K562 (cell line): ENCODE results near the gene FRMD3. TPM values are rescaled to one million over a fixed set of nuclear protein-coding genes. Genes with fewer than 3 reads are reported as not detected.

ENCODE experiments used
- ATAC-seq: fragments of 200-7000 bp; cut with Tn5 transposase; 3 replicates; pipeline ENCODE4 v1.9.1; 2020; ENCODE audit warnings: moderate library complexity
- BruUV-seq: library from RNA; stranded (reverse); fragments of 400-500 nt; replicated peaks from 2 replicates; lab custom pipeline; 2021; lab: Mats Ljungman, UMichigan
- CTCF ChIA-PET: fragments of 300-600 bp; formaldehyde crosslinking; extraction: SDS; loops from one replicate; lab custom pipeline; 2021; ENCODE audit warnings: low intra/inter-chr PET ratio; lab: Yijun Ruan, JAX
- POLR2A ChIA-PET: fragments of 300-600, 350-650 bp; sonication (Branson Sonifier 250); formaldehyde crosslinking; extraction: SDS; loops from one replicate; lab custom pipeline; 2021; ENCODE audit warnings: antibody characterized with exemption, inconsistent platforms; lab: Yijun Ruan, JAX
- DNase-seq, 4 experiments: peaks; one replicate each; pipeline versions ENCODE4 v3.0.0 to v3.0.0-alpha.2; 2011 to 2018; ENCODE audit warnings: low spot score in 3 of 4, mixed read lengths in 3 of 4; ENCODE audit errors: extremely low read depth in 1 of 4
- FAIRE-seq: peaks from 2 replicates; lab custom pipeline; 2011; peaks lifted over from hg19 to GRCh38; lab: Jason Lieb, UNC
- H2AFZ ChIP-seq: 2 replicates; pipeline ENCODE4 v1.6.0; 2011; ENCODE audit warnings: low read depth, low read length, control low read depth, inconsistent platforms
- H3K27ac ChIP-seq: fragments of 200-600 bp; 3 replicates; pipeline ENCODE4 v1.8.0; 2011; ENCODE audit warnings: low read depth, mild to moderate bottlenecking, control low read depth, inconsistent platforms, low read length, moderate library complexity, mixed read lengths; ENCODE audit errors: extremely low read depth
- H3K27me3 ChIP-seq, 2 experiments: fragments of 300-600 bp in 1 of 2; 2 replicates in 1 of 2; 3 replicates in 1 of 2; pipeline versions ENCODE4 v1.6.0 to v1.8.0; 2011; ENCODE audit warnings: inconsistent platforms in 2 of 2, low read length in 2 of 2, mild to moderate bottlenecking in 1 of 2, mixed read lengths in 1 of 2, moderate library complexity in 1 of 2; ENCODE audit not compliant: control insufficient read depth in 2 of 2, insufficient read depth in 2 of 2
- H3K36me3 ChIP-seq: fragments of 300-600 bp; 3 replicates; pipeline ENCODE4 v1.8.0; 2011; ENCODE audit warnings: mild to moderate bottlenecking, low read length, inconsistent platforms; ENCODE audit not compliant: control insufficient read depth, insufficient read depth
- H3K4me1 ChIP-seq, 2 experiments: fragments of 200-600 bp in 1 of 2; replicated peaks in 1 of 2; 2 replicates in 1 of 2; 3 replicates in 1 of 2; pipeline versions ENCODE4 v1.5.1 to v1.8.0; 2011; ENCODE audit warnings: inconsistent platforms in 2 of 2, low read length in 2 of 2, mild to moderate bottlenecking in 1 of 2, mixed read lengths in 1 of 2, moderate library complexity in 1 of 2; ENCODE audit not compliant: control insufficient read depth in 2 of 2, insufficient read depth in 2 of 2
- H3K4me2 ChIP-seq: 2 replicates; pipeline ENCODE4 v1.6.1; 2011; ENCODE audit warnings: low read length, control low read depth, inconsistent platforms, mixed read lengths; ENCODE audit not compliant: insufficient read depth
- H3K4me3 ChIP-seq: fragments of 200-600 bp; sonication (generic), shearing (Covaris generic); 2 replicates; pipeline ENCODE4 v1.5.1; 2016; ENCODE audit warnings: control low read depth, inconsistent platforms
- H3K79me2 ChIP-seq: fragments of 200-600 bp; 3 replicates; pipeline ENCODE4 v1.8.0; 2011; ENCODE audit warnings: low read length, inconsistent platforms; ENCODE audit not compliant: control insufficient read depth, insufficient read depth
- H3K9ac ChIP-seq, 2 experiments: 2 replicates each; pipeline versions ENCODE4 v1.6.0 to v1.6.1; 2011; ENCODE audit warnings: low read depth in 2 of 2, low read length in 2 of 2, control low read depth in 1 of 2, inconsistent platforms in 1 of 2, mild to moderate bottlenecking in 1 of 2, mixed read lengths in 1 of 2; ENCODE audit not compliant: insufficient read depth in 1 of 2
- H3K9me1 ChIP-seq: one replicate; pipeline ENCODE4 v1.6.0; 2011; ENCODE audit warnings: inconsistent platforms, mild to moderate bottlenecking, low read length, moderate library complexity; ENCODE audit not compliant: control insufficient read depth, insufficient read depth
- H3K9me3 ChIP-seq: replicated peaks from 2 replicates; pipeline ENCODE4 v1.5.1; 2011; ENCODE audit warnings: low read depth, low read length, inconsistent platforms; ENCODE audit not compliant: control insufficient read depth, insufficient read depth
- H4K20me1 ChIP-seq: replicated peaks from 2 replicates; pipeline ENCODE4 v1.6.1; 2011; ENCODE audit warnings: low read length, inconsistent platforms, mixed read lengths; ENCODE audit not compliant: control insufficient read depth, insufficient read depth
- BCLAF1 ChIP-seq, 2 experiments: fragments of 450-650 bp in 1 of 2; IDR thresholded peaks; 2 replicates each; pipeline ENCODE4 v1.6.1; 2011 to 2017; ENCODE audit warnings: low read depth in 2 of 2, antibody characterized with exemption in 1 of 2, borderline replicate concordance in 1 of 2, low read length in 1 of 2, mild to moderate bottlenecking in 1 of 2, mixed read lengths in 1 of 2; ENCODE audit not compliant: control insufficient read depth in 1 of 2
- ESRRA ChIP-seq: fragments of 450-650 bp; IDR thresholded peaks from 2 replicates; pipeline ENCODE4 v1.6.1; 2014; ENCODE audit warnings: low read depth, mild to moderate bottlenecking, moderate library complexity, borderline replicate concordance
- FOXJ3 ChIP-seq: sonication (generic); formaldehyde crosslinking; IDR thresholded peaks from 2 replicates; pipeline ENCODE4 v1.4.0; 2020; ENCODE audit warnings: mild to moderate bottlenecking, missing genetic modification reagents
- HES1 ChIP-seq: fragments of 450-650 bp; IDR thresholded peaks from 2 replicates; pipeline ENCODE4 v1.6.1; 2016; ENCODE audit warnings: low read depth, mild to moderate bottlenecking, moderate library complexity
- KDM2B ChIP-seq: fragments of 250-450 bp; sonication (Bioruptor Pico); IDR thresholded peaks from 2 replicates; pipeline ENCODE4 v1.8.0; 2021; ENCODE audit warnings: mild to moderate bottlenecking, moderate library complexity
- MXD1 ChIP-seq: fragments of 250-450 bp; sonication (Bioruptor Pico); IDR thresholded peaks from 2 replicates; pipeline ENCODE4 v1.8.0; 2021; ENCODE audit warnings: borderline replicate concordance, mild to moderate bottlenecking, moderate library complexity; ENCODE audit not compliant: poor library complexity, severe bottlenecking
- NCOA1 ChIP-seq: fragments of 450-650 bp; IDR thresholded peaks from 2 replicates; pipeline ENCODE4 v1.6.1; 2016; ENCODE audit warnings: low read depth
- POLR3G ChIP-seq: IDR thresholded peaks from 2 replicates; pipeline ENCODE4 v1.6.1; 2011; ENCODE audit not compliant: insufficient read length, insufficient replicate concordance; ENCODE audit errors: extremely low read depth
- PRMT5 ChIP-seq: sonication (generic); formaldehyde crosslinking; IDR thresholded peaks from 2 replicates; pipeline ENCODE4 v1.5.0; 2020; ENCODE audit warnings: missing genetic modification reagents
- SLC30A9 ChIP-seq: fragments of 250-450 bp; sonication (Bioruptor Pico); IDR thresholded peaks from 2 replicates; pipeline ENCODE4 v1.8.0; 2022; ENCODE audit warnings: mild to moderate bottlenecking, moderate library complexity
- TCF15 ChIP-seq: fragments of 250-450 bp; sonication (Bioruptor Pico); IDR thresholded peaks from 2 replicates; pipeline ENCODE4 v1.8.0; 2022; ENCODE audit warnings: moderate library complexity, mild to moderate bottlenecking, inconsistent platforms
- ZBTB26 ChIP-seq: fragments of 450-650 bp; formaldehyde crosslinking; IDR thresholded peaks from 2 replicates; pipeline ENCODE4 v1.4.0; 2022; ENCODE audit warnings: missing genetic modification characterization
- ZC3H4 ChIP-seq: sonication (generic); formaldehyde crosslinking; IDR thresholded peaks from 2 replicates; pipeline ENCODE4 v1.9.0; 2021; ENCODE audit warnings: missing genetic modification reagents, borderline replicate concordance
- ZNF23 ChIP-seq: fragments of 250-450 bp; sonication (Bioruptor Pico); IDR thresholded peaks from 2 replicates; pipeline ENCODE4 v1.4.0; 2020; ENCODE audit warnings: mild to moderate bottlenecking
- ZNF384 ChIP-seq: IDR thresholded peaks from 2 replicates; pipeline ENCODE4 v1.6.1; 2012; ENCODE audit warnings: low read depth, low read length, improper control_type of control experiment
- WGBS: fragments of 100-300 bp; shearing (Covaris generic); methylation state at CpG from one replicate; pipeline ENCODE4 v1.1.6; 2016; ENCODE audit warnings: low coverage, mixed read lengths; ENCODE audit not compliant: insufficient coverage; ENCODE audit errors: missing lambda C conversion rate; 5-methylcytosine and 5-hydroxymethylcytosine counted together
- in situ Hi-C: fragments of 300-500 bp; cut with MboI; formaldehyde crosslinking; loops from 4 replicates; pipeline ENCODE4 v1.15.0; 2018; ENCODE audit warnings: inconsistent platforms, mixed read lengths
- intact Hi-C: fragments of 100-400 bp; cut with micrococcal nuclease; formaldehyde crosslinking; loops from 2 replicates; pipeline ENCODE4 v1.14.2; 2022
- polyA plus RNA-seq, 8 experiments: library from polyadenylated mRNA; depleted of rRNA in 4 of 8; stranded (reverse) in 5 of 8; unstranded in 3 of 8; fragments of >200 nt; fragmentation: Nextera tagmentation in 2 of 8; fragmentation: Illumina TruSeq in 1 of 8; extraction: Ambion mirVana in 2 of 8; extraction: Trizol in 1 of 8; gene quantifications; 2 replicates each; pipeline versions ENCODE4 v1.2.1 to v1.2.3, GENCODE V29; 2011 to 2014; ENCODE audit warnings: inconsistent platforms in 1 of 8, missing spikeins in 1 of 8
- total RNA-seq, 7 experiments: library from RNA; depleted of rRNA in 6 of 7; stranded (reverse); fragments of >200 nt in 6 of 7; fragmentation: Illumina TruSeq in 2 of 7; extraction: Trizol in 2 of 7; gene quantifications; 2 replicates each; pipeline versions ENCODE4 v1.2.1 to v1.2.3, GENCODE V29; 2011 to 2021; ENCODE audit warnings: low replicate concordance in 1 of 7

The FRMD3 gene
- total and polyA plus RNA-seq, 9 of the 15 experiments (the other 6 are each of a cell fraction or from before 2014, with no cell fraction given) = 0.09 to 0.51 (median 0.21) TPM

GRCh38 chr9:83299571-83299970 is 238.6 kb downstream of the FRMD3 start:
- no peak overlapping the region for H3K4me2 ChIP-seq
- no peak for TF ChIP-seq PRMT5 (CRISPR knock-in tag)
- TF ChIP-seq MXD1 (CRISPR knock-in tag) = no peak
- TF ChIP-seq TCF15 (CRISPR knock-in tag) = no peak
- no peak for TF ChIP-seq ESRRA
- no peak for TF ChIP-seq HES1
- TF ChIP-seq ZC3H4 = no peak
- no peak for TF ChIP-seq FOXJ3
- no peak for TF ChIP-seq ZNF384
- TF ChIP-seq NCOA1 = no peak
- TF ChIP-seq KDM2B (CRISPR knock-in tag) = no peak
- TF ChIP-seq BCLAF1 (IDR thresholded peaks at IDR 0.05; ENCODE audit: borderline replicate concordance in 1 of 2, control insufficient read depth in 1 of 2, low read depth in 2 of 2, low read length in 1 of 2) = no peak
- TF ChIP-seq SLC30A9 (CRISPR knock-in tag) = no peak
- TF ChIP-seq ZBTB26 = no peak
- TF ChIP-seq POLR3G = no peak
- no peak for TF ChIP-seq ZNF23

More at GRCh38 chr9:83299571-83299970, 238.6 kb downstream of the FRMD3 start:
- in situ Hi-C loops = no loop called here
- POLR2A ChIA-PET = no interaction called here
- Histone ChIP-seq H3K9me3 (no peaks in the 10 kb centered on the region), H3K4me1 (no peaks in the 10 kb centered on the region), H4K20me1 (no peaks in the 10 kb centered on the region), H3K27me3 (no peaks in the 10 kb centered on the region), H3K36me3 (no peaks in the 10 kb centered on the region), H3K9me1 (no peaks in the 10 kb centered on the region), H3K4me3 (no peak overlapping the region), H2AFZ (no peak overlapping the region), H3K27ac (no peak overlapping the region), H3K9ac (no peak overlapping the region), H3K79me2 (no peaks in the 10 kb centered on the region)
- DNase-seq = no peak
- no peak for FAIRE-seq
- no peak for ATAC-seq
- no TSS peak for BruUV-seq
- 0% methylated on average over 6 of the region's 6 CpGs for whole genome bisulfite sequencing
- CTCF ChIA-PET = no interaction called here
- intact Hi-C loops = no loop called here
